Measurements from ENCODE around the gene EIF2D.
A peak's percentile ranks its signal among the peaks of the same experiment; 100 is the strongest.

DNA sequence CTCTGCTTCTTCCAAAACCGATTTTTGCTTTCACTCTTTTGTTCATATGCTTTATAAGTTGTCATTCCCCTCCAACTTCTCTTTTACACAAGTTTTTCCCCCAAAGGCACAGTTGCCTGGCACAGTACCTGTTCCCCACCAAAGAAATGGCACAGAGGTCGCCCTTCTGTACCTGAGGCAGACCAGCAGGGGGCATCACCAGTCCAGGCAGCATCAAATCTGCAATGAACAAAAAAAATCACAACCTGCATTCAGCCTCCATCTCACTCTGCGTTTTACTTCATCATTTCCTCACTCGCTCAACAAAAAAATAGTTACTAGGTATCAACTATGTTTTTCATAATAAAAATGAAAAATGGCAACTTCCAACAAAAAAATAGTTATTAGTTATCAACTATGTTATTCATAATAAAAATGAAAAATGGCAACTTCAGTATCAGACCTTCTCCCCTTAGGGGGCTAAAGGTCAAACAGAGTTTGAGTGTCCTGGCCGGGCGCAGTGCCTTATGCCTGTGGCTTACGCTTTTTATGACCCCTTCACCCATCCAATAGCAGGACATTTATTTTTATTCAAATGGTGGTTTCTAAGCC is 4.1 kb downstream of the EIF2D start:
- TF ChIP-seq SMC3 (IDR thresholded peaks at IDR 0.05) (peak; percentile 66), POLR2A (IDR thresholded peaks at IDR 0.05; ENCODE audit: low read length) (no peak), RAD21 (conservative IDR thresholded peaks at IDR 0.05 in 1 of 2, IDR thresholded peaks at IDR 0.05 in 1 of 2) (peak; percentile 70 to 73), REST (IDR thresholded peaks at IDR 0.05) (no peak), MAFK (IDR thresholded peaks at IDR 0.05; ENCODE audit: partially characterized antibody) (no peak), FOSL2 (IDR thresholded peaks at IDR 0.05) (no peak), FOSL2 (CRISPR knock-in tag; IDR thresholded peaks at IDR 0.05) (no peak), MYC (IDR thresholded peaks at IDR 0.05; ENCODE audit: borderline replicate concordance, low read length) (no peak), JUNB (IDR thresholded peaks at IDR 0.05) (no peak), RCOR1 (IDR thresholded peaks at IDR 0.05; ENCODE audit: low read depth, low read length) (no peak), SREBF2 (IDR thresholded peaks at IDR 0.05) (no peak)
- TF ChIP-seq, protein P1, sequence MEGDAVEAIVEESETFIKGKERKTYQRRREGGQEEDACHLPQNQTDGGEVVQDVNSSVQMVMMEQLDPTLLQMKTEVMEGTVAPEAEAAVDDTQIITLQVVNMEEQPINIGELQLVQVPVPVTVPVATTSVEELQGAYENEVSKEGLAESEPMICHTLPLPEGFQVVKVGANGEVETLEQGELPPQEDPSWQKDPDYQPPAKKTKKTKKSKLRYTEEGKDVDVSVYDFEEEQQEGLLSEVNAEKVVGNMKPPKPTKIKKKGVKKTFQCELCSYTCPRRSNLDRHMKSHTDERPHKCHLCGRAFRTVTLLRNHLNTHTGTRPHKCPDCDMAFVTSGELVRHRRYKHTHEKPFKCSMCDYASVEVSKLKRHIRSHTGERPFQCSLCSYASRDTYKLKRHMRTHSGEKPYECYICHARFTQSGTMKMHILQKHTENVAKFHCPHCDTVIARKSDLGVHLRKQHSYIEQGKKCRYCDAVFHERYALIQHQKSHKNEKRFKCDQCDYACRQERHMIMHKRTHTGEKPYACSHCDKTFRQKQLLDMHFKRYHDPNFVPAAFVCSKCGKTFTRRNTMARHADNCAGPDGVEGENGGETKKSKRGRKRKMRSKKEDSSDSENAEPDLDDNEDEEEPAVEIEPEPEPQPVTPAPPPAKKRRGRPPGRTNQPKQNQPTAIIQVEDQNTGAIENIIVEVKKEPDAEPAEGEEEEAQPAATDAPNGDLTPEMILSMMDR (IDR thresholded peaks at IDR 0.05), result peak; percentile 83
